OCI-M2 (cell line): ENCODE measurements around the gene CAMTA1.

Experiments used
- DNase-seq: peaks from one replicate; lab custom pipeline; 2025; ENCODE audit not compliant: unreplicated experiment; lab: John Stamatoyannopoulos, UW

Gene CAMTA1

DNA sequence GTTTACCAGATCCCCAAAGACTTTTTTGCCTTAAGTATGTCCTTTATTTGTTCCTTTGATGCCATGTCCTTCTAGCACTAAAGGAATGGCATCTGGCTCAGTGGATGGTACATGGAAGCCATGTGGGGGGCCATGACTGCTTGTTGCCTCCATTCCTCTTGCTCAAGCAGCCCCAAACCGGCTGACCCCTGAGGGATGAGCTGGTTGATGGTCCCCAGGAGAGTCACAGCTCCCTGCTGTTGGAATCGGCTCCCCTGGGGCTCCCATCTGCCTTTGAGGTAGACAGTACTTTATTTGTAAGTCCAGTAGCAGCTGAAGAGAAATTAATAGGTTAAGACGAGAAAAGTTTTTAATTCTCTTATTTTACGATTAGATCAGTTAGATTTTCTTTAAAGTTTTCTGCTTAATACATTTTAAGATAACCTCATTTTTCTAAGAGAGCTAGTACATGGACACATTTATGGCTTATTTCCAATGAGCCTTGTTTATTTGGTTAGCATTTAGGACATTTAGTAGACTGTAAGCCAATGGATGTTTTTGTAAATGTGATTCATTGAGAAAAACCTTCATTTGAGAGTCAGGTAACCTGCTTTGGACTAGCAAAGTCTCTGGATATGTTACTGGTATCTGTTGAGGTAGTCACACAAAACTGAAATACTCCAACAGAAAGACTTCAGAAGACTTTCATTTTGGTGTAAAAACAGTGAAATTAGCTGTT is 88.2 kb downstream of the CAMTA1 start:
- DNase-seq = no peak

DNA sequence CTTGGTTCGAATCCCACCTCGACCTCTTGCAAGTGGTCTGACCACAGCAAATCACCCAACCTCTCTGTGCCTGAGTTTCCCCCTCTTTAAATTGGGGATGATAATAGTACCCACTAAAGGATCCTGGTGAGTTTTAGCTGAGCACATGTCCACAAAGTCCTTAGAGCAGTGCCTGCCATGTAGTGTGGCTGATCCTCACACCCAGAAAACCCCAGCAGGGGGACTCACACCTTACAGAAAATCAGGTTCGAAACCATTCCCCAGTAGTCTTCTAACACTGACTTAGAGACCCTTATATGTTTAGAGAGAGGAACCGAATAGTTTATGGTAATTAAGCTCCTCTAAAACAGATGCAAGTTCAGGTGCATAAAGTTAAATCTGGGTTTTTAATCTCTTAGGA is 89.0 kb downstream of the CAMTA1 start:
- DNase-seq = no peak

DNA sequence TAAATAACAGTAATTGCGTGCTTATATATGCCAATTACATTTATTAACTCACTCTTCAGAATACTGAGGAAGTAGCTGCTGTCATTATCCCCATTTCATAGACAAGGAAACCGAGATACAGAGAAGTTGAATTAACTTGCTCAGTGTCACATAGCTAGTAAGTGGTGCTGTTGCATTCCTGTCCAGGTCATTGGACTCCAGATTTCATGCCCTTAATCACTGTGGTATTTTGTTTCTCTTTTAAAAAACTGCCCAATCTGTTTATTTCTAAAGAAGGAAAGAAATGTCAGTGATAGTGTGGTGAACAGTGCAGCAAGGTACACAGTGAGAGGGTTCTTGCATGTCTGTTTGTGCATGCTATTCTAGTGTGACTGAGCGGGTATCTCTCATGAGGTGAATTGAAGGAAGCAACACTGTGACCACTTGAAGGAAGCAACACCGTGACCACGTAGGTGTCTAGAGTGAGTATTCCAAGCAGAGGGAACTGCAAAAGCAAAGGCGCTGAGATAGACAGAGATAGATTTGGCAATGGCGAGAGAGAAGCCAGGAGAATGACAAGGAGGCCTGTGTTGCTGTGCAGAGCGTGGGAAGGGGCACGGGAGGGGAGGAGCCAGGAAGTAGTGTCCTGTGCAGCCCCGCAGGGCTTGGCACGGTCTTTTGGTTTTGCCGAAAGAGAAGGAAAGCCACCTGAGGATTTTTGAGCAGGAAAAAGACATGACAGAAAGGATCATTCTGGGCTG is 95.9 kb downstream of the CAMTA1 start:
- DNase-seq = no peak

DNA sequence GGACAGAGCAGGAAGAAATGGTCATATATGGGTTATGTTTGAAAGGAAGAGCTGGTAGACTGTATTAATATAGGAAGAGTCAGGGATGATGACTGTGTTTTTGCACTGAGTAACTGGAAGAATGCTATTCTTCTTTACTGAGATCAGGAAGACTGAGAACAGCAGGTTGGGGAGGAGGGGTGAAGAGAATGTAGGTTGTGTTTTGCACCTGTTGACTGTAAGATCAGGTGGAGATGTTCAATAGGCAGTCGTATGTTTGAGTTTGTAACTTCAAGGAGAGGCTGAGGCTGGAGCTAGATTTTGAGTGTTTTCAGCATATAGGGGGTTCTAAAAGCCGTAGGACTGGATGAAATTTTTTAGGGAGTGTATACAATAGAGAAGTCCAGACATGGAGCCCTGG is 97.2 kb downstream of the CAMTA1 start:
- DNase-seq = no peak

DNA sequence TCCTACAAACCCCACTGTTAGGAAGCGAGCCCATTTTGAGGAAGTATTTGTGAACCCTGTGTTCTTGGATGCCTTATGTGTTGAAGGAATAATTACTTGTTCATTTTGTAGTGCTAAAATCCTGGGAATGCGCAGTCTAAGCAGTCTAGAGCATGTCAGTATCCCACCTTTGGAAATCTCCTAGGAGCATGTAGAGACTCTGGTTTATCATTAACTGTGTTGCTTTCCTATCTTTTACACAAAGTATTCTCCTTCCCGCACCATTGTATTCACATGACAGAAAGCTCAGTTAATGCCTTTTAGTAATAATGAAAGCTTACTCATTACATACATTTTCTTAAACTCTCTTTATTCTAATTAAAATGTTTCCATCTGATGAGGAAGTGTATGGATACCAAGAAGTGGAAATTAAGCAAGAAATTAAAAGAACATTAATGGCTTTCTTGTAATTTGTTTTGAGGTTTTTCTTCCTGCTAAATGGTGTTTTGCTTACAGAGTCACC is 99.4 kb downstream of the CAMTA1 start:
- no peak for DNase-seq

DNA sequence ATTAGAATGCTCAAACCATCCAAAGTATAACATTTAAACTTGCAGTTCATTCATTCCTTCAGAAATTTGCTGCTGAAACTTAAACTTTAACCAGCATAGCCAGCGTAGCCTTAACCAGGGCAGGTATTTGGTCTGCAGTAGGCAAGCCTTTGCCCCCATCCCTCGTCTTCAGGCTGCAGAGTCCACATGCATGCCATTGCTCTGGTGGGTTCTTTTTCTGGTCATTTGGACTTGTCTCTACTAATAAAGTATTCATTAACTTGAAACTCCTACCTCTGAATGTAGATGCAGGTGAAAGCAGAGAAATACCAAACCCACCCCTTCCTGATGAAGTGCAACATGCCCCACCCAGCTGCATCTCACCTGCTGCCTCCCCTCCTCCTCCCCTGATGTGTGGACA is 100.2 kb downstream of the CAMTA1 start:
- no peak for DNase-seq

DNA sequence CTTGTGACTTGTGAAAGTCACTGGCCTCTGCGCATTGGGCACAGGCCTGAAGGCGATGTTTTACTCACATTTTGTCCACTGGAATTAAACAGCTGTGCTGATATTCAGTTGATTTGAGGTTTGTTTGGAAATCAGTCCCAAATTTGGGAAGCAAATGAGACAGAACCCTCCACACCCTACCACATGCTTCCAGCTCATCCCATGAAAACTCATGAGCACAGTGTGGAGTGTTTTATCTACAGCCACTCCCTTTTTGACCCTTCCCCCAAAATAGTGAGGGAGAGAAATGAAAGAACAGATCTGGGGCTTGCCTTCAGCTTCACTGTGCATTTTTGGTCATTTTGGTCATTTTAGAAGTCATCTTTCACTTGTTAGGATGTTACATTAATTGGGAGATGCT is 101.3 kb downstream of the CAMTA1 start:
- no peak for DNase-seq

DNA sequence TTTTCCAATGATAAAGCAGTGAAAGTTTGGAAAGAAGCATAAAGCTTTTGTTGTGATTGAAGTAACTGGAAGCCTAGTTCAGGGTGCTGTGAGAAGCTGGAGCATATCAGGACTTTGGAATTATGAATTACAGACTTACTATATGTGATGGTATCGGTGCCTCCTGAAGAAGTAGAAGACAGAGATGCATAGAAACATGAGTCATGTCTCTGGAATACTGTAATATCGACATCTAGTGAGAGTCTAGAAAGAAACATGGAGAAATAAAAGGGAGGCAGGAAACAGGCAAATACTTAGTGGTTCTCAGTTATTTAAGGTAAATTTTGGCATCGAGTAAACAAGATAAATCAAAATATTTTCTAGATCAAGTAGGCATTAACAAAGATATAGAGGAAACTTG is 103.0 kb downstream of the CAMTA1 start:
- no peak for DNase-seq

DNA sequence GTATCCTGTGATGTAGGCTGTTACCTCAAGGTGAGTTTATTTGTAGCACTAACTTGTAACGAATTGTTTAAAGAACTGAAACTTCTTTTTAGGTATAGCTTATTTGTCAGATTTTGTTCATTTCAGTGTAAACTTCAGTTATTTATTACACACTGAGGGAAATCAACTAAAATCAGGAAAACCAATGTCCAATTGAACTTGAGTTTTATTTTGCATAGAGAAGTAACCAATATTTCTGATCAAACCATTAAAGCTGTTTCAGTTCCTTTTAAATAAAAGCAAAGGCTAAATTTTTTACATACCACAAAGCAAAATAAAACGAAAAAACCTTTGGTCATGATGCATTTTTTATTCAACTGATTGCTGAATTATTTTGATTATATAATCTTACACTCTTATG is 103.6 kb downstream of the CAMTA1 start:
- no peak for DNase-seq

DNA sequence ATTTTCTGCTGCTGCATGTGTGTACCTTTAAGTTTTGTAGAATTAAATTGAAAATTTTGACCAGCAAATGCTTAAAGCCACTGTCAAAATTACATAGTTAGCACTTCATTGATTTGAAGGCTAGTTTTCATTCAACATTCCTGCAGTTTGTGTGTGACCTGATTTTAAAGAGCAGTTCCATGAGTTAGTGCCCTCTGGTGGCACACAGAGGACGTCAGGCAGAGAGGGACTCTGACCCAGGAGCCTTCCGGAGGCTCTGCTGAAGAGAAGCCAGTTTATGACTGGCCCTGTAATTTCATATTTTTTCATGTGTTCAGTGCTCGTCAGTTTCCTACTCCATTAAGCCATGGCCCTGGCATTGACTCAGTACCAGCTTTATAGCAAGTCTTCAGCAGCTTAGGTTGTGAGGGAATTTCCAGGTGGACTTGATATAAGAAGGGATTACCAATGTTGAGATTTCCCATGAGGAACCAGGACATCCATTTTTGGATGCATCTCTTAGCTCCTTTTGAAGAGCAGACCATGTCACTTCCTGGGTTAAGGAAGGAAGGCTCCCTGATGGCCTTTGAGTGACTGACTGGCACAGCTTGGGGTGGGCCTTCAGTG is 104.7 kb downstream of the CAMTA1 start:
- no peak for DNase-seq

DNA sequence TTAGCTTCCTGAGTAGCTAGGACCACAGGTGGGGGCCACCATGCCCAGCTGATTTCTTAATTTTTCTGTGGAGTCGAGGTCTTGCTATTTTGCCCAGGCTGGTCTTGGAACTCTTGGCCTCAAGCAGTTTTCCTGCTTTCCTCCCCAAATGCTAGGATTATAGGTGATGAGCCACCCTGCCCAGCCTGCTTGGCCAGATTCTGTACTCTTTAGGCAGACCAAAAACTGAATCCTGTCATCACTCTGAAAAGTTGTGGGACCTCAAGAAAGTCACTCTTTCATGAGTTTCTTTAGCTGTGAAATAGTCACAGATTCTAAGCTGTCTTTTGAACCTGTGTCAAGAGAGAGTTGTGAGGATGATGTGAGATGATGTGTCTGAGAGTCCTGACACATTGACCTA is 105.4 kb downstream of the CAMTA1 start:
- DNase-seq = no peak

DNA sequence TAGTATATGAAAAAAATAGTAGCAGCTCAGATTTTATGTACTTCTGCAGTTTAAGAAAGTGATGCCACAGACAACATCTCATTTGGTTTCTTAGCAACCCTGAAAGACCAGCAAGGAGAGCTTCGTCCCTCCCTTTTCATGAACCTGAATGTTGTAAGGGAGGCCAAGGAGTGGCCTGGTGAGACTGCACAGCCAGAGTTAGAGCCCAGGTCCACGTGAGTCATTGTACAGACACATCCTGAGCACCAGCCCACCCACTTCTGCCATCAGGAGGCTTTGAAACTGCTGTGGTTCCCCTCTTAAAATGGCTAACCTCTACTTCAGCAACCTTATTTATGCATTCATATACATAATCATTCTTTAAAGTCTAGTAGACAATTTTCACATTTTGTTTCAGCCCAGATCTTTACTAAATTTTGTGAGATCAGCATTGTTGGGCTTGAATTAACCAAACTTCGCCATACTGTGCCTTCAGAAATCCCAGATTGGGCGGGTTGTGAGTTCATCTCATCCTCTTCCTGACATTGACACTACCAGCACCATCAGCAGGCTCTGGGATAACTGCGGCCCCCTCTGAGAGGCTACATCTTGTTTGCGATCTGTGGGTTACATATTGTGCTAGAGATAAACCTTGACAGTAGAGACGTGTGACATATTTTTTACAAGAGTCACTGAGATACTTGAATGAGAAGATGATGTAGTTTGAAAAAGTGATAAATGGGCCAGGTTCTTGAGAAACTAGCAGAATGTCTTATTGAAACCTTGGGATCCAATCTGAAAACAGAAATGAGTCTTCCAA is 106.7 kb downstream of the CAMTA1 start:
- no peak for DNase-seq

DNA sequence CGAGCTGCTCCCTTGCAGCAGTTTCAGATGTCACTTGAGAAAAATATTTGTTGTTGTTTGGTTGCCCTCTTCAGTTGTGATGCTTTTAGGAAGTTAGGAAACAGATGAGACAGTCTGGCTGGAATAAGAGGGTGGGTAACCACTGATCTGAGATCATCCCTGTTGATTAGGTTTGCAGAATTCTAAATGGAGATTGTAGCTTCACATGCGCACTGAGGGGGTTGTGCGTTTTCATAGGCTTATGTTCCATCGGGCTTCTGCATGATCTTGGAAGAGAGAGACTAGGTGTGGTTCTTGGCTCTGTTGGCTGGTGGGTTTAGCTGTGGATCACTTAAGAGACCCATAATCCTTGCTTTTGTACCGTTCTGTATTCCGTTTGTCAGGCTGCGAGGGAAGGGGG is 108.1 kb downstream of the CAMTA1 start:
- DNase-seq = no peak

DNA sequence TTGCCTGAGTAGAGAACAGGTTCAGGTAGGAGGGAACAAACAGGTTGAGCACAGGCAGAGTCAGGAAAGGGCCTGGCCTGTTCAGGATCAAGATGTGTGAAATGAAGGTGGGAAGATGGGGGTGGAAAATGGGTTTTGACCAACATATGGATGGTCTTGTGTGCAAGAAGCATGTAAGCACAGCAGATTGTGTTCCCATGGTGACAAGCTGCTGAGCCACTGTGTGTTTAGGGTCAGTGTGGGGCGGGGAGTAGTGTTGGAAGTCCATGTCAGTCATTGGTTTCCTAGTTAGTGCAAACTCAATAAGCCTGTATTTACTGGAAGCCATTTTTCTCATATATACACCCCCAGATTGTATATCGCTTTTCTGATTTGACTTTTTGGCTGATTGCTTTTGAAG is 111.9 kb downstream of the CAMTA1 start:
- no peak for DNase-seq

DNA sequence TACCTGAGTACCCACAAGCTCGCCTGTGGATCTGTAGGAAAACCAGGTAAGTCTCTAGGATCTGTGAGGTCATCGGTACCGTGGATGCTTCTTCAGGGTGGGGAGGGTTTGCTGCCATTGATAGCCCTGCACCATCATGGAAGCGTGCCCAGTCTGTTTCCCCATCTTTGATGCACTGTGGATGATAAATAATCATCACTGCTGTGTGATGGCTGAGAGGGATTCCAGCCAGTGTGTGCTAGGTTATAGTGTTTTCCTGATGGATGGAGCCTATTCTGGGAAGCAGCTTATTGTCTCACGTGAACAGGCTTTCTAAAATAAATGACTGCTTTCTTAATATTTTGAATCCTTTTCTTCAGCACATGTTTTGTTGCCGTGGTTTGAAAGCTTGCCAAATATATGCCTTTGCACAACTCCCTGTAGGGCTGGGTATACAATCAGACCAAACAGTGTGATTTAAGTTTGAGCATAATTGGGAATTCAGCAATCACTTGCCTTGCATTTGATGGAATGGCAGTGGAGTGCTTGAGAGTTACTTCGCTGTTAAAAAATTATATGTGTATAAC is 113.8 kb downstream of the CAMTA1 start:
- DNase-seq = no peak

DNA sequence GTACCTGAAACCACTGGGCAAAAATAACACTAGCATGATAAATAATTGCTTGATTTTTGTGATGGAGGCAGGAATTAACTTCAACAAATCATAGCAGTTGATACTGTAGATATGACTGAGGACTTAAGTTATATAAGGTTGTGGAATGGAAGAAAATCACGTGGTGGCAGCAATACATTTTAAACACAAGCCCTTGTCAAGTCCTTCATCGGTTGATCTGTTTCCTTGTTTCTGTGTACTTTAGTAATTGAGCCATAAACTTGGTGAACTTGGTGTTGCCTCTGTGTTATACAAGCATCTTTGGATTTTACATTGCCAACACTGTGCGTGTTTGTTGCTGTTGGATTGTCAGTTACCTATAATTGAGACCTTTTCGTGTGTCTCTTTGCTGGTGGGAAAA is 114.4 kb downstream of the CAMTA1 start:
- no peak for DNase-seq

DNA sequence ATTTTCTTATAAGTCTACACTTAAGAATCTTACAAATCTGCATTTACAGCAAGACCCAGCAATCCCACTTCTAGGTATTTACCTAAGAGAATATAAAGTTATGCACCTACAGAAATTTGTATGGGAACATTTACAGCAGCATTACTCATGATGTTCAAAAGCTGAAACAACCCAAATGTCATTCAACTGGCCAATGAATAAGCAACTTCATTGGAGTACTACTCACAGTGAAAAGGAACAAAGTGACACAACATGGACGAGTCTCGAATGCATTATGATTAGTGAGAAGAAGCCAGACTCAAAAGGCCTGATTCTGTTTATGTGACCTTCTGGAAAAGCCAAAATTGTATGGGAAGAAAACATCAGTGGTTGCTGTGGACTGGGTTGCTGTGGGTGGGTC is 116.9 kb downstream of the CAMTA1 start:
- DNase-seq = no peak

DNA sequence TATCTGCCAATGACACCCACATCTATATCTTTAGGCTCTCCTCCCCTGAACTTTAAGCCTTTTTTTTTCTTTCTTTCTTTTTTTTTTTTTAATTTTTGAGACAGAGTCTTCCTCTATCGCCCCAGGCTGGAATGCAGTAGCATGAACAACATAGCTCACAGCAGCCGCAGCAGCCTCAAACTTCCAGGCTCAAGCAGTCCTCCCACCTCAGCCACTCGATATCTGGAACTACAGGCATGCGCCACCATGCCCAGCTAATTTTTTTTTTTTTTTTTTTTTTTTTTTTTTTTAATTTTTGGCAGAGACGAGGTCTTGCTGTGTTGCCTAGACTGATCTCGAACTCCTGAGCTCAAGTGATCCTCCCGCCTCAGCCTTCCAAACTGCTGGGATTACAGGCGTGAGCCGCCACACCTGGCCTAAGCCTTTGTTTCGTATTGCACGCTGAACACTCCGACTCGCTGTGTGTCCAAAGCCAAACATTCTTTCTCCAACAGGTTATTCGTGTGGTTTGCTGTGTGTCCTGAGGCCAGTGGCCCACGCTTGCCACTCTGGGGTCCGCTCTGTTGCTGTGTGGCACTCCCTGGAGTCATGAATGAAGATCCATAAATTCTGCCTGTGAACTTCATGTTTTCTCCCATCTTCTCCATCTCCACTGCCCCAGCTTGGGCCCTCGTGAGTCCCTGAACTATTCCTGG is 119.4 kb downstream of the CAMTA1 start:
- no peak for DNase-seq

DNA sequence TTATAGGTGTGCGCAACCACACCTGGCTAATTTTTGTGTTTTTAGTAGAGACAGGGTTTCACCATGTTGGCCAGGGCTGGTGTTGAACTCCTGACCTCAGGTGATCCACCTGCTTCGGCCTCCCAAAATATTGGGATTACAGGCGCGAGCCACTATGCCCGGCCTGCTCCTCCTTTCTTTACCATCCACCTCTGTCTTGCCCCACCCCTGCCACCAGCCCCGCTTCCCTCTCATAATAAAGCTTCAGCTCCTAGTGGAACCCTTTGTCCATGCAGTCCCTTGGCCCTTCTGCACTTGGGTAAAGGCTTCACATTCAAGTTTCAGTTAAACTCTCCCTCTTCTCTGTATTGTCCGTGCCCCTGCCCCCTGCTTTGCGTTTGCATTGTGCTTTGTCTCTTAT is 120.1 kb downstream of the CAMTA1 start:
- no peak for DNase-seq

DNA sequence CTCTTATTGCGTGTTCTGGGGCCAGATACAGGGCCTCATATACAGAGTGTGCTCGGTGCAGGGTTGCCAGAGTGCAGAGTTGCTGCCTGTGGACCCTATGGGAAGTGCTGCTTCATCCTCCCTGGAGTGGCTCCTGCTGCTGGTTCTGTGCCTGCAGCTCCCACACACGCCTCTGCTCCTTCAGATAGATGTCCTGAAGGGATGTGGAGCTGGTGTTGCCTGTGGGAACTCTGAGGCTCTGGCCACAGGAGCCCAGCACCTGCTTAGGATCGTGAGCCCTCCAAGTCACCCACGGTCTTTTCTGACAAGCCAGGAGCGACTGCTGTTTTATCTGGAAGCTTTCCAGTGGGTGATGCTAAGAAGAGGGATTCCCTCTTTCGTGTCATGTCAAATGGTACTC is 120.5 kb downstream of the CAMTA1 start:
- no peak for DNase-seq

DNA sequence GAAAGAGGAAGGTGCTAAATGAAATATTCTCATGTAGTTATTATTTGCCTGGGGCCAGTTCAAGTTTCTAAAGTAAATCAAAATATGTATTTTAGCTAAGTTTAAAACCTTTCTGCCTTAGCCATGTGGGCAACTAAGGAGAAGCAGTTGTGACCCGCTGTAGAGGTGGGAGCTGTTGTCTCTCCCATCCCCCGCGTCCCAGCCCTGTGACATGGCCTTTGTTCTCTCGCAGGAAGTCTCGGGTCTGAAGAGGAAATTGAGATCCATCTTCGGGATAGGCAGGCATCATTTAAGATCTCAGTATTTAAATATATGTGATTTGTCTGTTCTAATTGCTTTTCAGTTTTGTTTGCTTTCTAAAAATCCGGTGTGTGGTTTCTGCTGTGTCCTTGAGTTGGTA is 121.5 kb downstream of the CAMTA1 start:
- no peak for DNase-seq
